Forelimb muscle (tissue), 1 donor: ENCODE data around the gene DIAPH3. TPM values are rescaled to one million over a fixed set of nuclear protein-coding genes. Genes with fewer than 3 reads are reported as not detected.

Experiments used
- DNase-seq: peaks from one replicate; pipeline ENCODE4 v3.0.0-alpha.2; 2013; ENCODE audit warnings: low read depth
- polyA plus RNA-seq: library from polyadenylated mRNA; unstranded; fragments of 120-200 nt; gene quantifications from one replicate; pipeline ENCODE4 v1.2.1, GENCODE V29; 2013; ENCODE audit not compliant: insufficient read length

DIAPH3 gene
- polyA plus RNA-seq, 1 donor: 6.5 TPM

GRCh38 chr13:59780058-59780457 is 383.7 kb downstream of the DIAPH3 start:
- no peak for DNase-seq

- no peak for DNase-seq
These were observed 386.6 kb downstream of the DIAPH3 start for GRCh38 chr13:59776924-59777690.

GRCh38 chr13:59774491-59774971 is 389.2 kb downstream of the DIAPH3 start:
- DNase-seq: no peak

GRCh38 chr13:59771272-59771671 is 392.5 kb downstream of the DIAPH3 start:
- DNase-seq: no peak

- DNase-seq: no peak
These were observed 393.3 kb downstream of the DIAPH3 start for GRCh38 chr13:59770451-59770850.

GRCh38 chr13:59766236-59766635 is 397.5 kb downstream of the DIAPH3 start:
- no peak for DNase-seq

- no peak for DNase-seq
These were observed 408.0 kb downstream of the DIAPH3 start for GRCh38 chr13:59755632-59756290.

- no peak for DNase-seq
These were observed 409.3 kb downstream of the DIAPH3 start for GRCh38 chr13:59754411-59754810.

GRCh38 chr13:59750860-59751259 is 412.9 kb downstream of the DIAPH3 start:
- DNase-seq: no peak

GRCh38 chr13:59748046-59748445 is 415.7 kb downstream of the DIAPH3 start:
- DNase-seq: no peak

- DNase-seq: no peak
These were observed 416.2 kb downstream of the DIAPH3 start for GRCh38 chr13:59747529-59747928.

- DNase-seq: no peak
These were observed 417.3 kb downstream of the DIAPH3 start for GRCh38 chr13:59746291-59746962.

GRCh38 chr13:59745392-59745788 is 418.3 kb downstream of the DIAPH3 start:
- DNase-seq: no peak

GRCh38 chr13:59744747-59745391 is 418.9 kb downstream of the DIAPH3 start:
- no peak for DNase-seq

- no peak for DNase-seq
These were observed 420.5 kb downstream of the DIAPH3 start for GRCh38 chr13:59743195-59743594.

GRCh38 chr13:59742467-59742866 is 421.3 kb downstream of the DIAPH3 start:
- DNase-seq: no peak

GRCh38 chr13:59738921-59739320 is 424.8 kb downstream of the DIAPH3 start:
- DNase-seq: no peak

GRCh38 chr13:59734393-59734792 is 429.3 kb downstream of the DIAPH3 start:
- DNase-seq: no peak

- DNase-seq: no peak
These were observed 430.0 kb downstream of the DIAPH3 start for GRCh38 chr13:59733744-59734143.

GRCh38 chr13:59730026-59730425 is 433.7 kb downstream of the DIAPH3 start:
- DNase-seq: no peak

GRCh38 chr13:59728896-59729545 is 434.7 kb downstream of the DIAPH3 start:
- DNase-seq: no peak
